ENCODE measurements around the gene DNAH7. TPM values are rescaled to one million over a fixed set of nuclear protein-coding genes. Genes with fewer than 3 reads are reported as not detected.

Gene DNAH7
- total and polyA plus RNA-seq, 10 of the 15 experiments (the other 5 are each of a cell fraction or from before 2014, with no cell fraction given): 0.05 to 0.61 (median 0.16) TPM

DNA sequence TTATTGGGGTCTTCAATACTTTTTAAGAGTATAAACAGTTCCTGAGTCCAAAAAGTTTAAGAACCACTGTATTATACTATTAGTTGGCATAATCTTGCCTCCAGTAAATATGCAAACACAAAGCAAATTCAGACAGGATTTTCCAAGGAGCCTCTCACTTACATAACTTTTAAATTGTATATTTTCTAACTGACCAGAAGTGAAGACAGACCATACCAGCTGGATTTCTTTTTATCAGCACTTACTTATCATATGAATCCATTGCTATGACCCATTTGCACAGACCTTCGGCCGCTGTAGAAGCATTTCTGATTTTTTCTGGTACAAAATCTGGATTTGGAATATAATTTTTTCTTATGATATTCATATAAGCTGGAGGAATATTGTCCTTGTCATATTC lies 211.5 kb downstream of the DNAH7 start:
- ChIA-PET CTCF (interaction anchor here (1.0 kb wide), 1 partner anchor 210 kb away, joined by 6 read pairs; no protein-coding TSS in a partner anchor), POLR2A (no interaction called here), RAD21 (ENCODE audit: unreplicated experiment) (no interaction called here), SMC1A (ENCODE audit: uncharacterized antibody, unreplicated experiment) (no interaction called here)
- DNase-seq (ENCODE audit: low read depth, low spot score) (no peak), FAIRE-seq (no peak), ATAC-seq (no peak)
- no peaks in the 10 kb centered on the region for H3K79me2 ChIP-seq (ENCODE audit: control insufficient read depth, insufficient read depth, low read length)
- H3K27me3 ChIP-seq (replicated peaks in 1 of 2; ENCODE audit: control insufficient read depth in 2 of 2, insufficient read depth in 2 of 2, low read length in 1 of 2): no peaks in the 10 kb centered on the region
- intact Hi-C loops (cut with micrococcal nuclease; ENCODE audit: unreplicated experiment) (no loop called here), in situ Hi-C loops (cut with MboI) (no loop called here)
- H4K20me1 ChIP-seq (ENCODE audit: control insufficient read depth, insufficient read depth): no peaks in the 10 kb centered on the region
- BruUV-seq (replicated peaks): no TSS peak
- H2AFZ ChIP-seq (ENCODE audit: control insufficient read depth, low read depth, low read length): no peak overlapping the region
- H3K4me1 ChIP-seq (ENCODE audit: control insufficient read depth, insufficient read depth, low read length): no peaks in the 10 kb centered on the region
- H3K4me3 ChIP-seq: no peak overlapping the region
- H3K36me3 ChIP-seq (ENCODE audit: control insufficient read depth in 2 of 2, insufficient read depth in 2 of 2, low read length in 1 of 2): no peaks in the 10 kb centered on the region
- H3K4me2 ChIP-seq (ENCODE audit: control insufficient read depth, insufficient read depth): no peak overlapping the region
- WGBS (ENCODE audit: insufficient coverage, insufficient replicate concordance, low lambda C conversion rate, missing lambda C conversion rate): 52% methylated on average over 2 of the region's 2 CpGs
- no peaks in the 10 kb centered on the region for H3K9me3 ChIP-seq (replicated peaks; ENCODE audit: control insufficient read depth, insufficient read depth, low read length)
- no peak for TF ChIP-seq BACH1 (IDR thresholded peaks at IDR 0.05; ENCODE audit: borderline replicate concordance)
- no peak for TF ChIP-seq HDAC6 (IDR thresholded peaks at IDR 0.05; ENCODE audit: unreplicated experiment)
- no peak for TF ChIP-seq TBL1XR1 (IDR thresholded peaks at IDR 0.05; ENCODE audit: low read depth, low read length)
- TF ChIP-seq MYB (IDR thresholded peaks at IDR 0.05; ENCODE audit: borderline replicate concordance, low read depth, low read length): no peak
- TF ChIP-seq BHLHE40 (IDR thresholded peaks at IDR 0.05; ENCODE audit: borderline replicate concordance in 1 of 2, low read depth in 2 of 2, low read length in 1 of 2): no peak
- no peak for TF ChIP-seq IKZF2 (IDR thresholded peaks at IDR 0.05)
- no peak for TF ChIP-seq ESRRA (IDR thresholded peaks at IDR 0.05; ENCODE audit: low read length)
- TF ChIP-seq, protein P1, sequence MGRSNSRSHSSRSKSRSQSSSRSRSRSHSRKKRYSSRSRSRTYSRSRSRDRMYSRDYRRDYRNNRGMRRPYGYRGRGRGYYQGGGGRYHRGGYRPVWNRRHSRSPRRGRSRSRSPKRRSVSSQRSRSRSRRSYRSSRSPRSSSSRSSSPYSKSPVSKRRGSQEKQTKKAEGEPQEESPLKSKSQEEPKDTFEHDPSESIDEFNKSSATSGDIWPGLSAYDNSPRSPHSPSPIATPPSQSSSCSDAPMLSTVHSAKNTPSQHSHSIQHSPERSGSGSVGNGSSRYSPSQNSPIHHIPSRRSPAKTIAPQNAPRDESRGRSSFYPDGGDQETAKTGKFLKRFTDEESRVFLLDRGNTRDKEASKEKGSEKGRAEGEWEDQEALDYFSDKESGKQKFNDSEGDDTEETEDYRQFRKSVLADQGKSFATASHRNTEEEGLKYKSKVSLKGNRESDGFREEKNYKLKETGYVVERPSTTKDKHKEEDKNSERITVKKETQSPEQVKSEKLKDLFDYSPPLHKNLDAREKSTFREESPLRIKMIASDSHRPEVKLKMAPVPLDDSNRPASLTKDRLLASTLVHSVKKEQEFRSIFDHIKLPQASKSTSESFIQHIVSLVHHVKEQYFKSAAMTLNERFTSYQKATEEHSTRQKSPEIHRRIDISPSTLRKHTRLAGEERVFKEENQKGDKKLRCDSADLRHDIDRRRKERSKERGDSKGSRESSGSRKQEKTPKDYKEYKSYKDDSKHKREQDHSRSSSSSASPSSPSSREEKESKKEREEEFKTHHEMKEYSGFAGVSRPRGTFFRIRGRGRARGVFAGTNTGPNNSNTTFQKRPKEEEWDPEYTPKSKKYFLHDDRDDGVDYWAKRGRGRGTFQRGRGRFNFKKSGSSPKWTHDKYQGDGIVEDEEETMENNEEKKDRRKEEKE (IDR thresholded peaks at IDR 0.05): no peak
- TF ChIP-seq CREB1 (IDR thresholded peaks at IDR 0.05; ENCODE audit: low read depth): no peak
- no peak for TF ChIP-seq POU2F2 (IDR thresholded peaks at IDR 0.05; ENCODE audit: borderline replicate concordance, low read depth, low read length)
- TF ChIP-seq RUNX3 (IDR thresholded peaks at IDR 0.05; ENCODE audit: low read length): no peak
- no peak for TF ChIP-seq NRF1 (conservative IDR thresholded peaks at IDR 0.05; ENCODE audit: low read depth, low read length)
- no peak for TF ChIP-seq TARDBP (IDR thresholded peaks at IDR 0.05; ENCODE audit: borderline replicate concordance)
- TF ChIP-seq SREBF1 (IDR thresholded peaks at IDR 0.05; ENCODE audit: low read length): no peak
- no peak for TF ChIP-seq RBBP5 (conservative IDR thresholded peaks at IDR 0.05)
- TF ChIP-seq, protein P2, sequence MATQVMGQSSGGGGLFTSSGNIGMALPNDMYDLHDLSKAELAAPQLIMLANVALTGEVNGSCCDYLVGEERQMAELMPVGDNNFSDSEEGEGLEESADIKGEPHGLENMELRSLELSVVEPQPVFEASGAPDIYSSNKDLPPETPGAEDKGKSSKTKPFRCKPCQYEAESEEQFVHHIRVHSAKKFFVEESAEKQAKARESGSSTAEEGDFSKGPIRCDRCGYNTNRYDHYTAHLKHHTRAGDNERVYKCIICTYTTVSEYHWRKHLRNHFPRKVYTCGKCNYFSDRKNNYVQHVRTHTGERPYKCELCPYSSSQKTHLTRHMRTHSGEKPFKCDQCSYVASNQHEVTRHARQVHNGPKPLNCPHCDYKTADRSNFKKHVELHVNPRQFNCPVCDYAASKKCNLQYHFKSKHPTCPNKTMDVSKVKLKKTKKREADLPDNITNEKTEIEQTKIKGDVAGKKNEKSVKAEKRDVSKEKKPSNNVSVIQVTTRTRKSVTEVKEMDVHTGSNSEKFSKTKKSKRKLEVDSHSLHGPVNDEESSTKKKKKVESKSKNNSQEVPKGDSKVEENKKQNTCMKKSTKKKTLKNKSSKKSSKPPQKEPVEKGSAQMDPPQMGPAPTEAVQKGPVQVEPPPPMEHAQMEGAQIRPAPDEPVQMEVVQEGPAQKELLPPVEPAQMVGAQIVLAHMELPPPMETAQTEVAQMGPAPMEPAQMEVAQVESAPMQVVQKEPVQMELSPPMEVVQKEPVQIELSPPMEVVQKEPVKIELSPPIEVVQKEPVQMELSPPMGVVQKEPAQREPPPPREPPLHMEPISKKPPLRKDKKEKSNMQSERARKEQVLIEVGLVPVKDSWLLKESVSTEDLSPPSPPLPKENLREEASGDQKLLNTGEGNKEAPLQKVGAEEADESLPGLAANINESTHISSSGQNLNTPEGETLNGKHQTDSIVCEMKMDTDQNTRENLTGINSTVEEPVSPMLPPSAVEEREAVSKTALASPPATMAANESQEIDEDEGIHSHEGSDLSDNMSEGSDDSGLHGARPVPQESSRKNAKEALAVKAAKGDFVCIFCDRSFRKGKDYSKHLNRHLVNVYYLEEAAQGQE (IDR thresholded peaks at IDR 0.05; ENCODE audit: low read depth, low read length): no peak
- TF ChIP-seq ZZZ3 (IDR thresholded peaks at IDR 0.05; ENCODE audit: control insufficient read depth, insufficient read length, low read depth): no peak
- H3K27ac ChIP-seq (ENCODE audit: control insufficient read depth, insufficient read depth): no peak overlapping the region
- no peak overlapping the region for H3K9ac ChIP-seq (ENCODE audit: control insufficient read depth, insufficient read depth, low read length)
